Transverse colon (tissue), 4 donors: ENCODE results near the gene SHF. TPM values are rescaled to one million over a fixed set of nuclear protein-coding genes. Genes with fewer than 3 reads are reported as not detected.

ENCODE experiments used
- DNase-seq: peaks from one replicate; pipeline ENCODE4 v3.0.0-alpha.2; 2019
- H3K27ac ChIP-seq, 4 donors: fragments of 200-600 bp; sonication (generic); 2 replicates each; pipeline ENCODE4 v1.5.1; 2016 to 2018; ENCODE audit warnings: inconsistent platforms in 4 of 4
- H3K27me3 ChIP-seq: fragments of 200-600 bp; sonication (generic); 2 replicates; pipeline ENCODE4 v1.5.1; 2017; ENCODE audit warnings: inconsistent platforms
- H3K36me3 ChIP-seq, 4 donors: fragments of 200-600 bp; sonication (generic); 2 replicates each; pipeline ENCODE4 v1.5.1; 2017 to 2019; ENCODE audit warnings: inconsistent platforms in 4 of 4
- H3K4me1 ChIP-seq, 4 donors: fragments of 200-600 bp; sonication (generic); 2 replicates each; pipeline ENCODE4 v1.5.1; 2017 to 2020; ENCODE audit warnings: inconsistent platforms in 4 of 4
- H3K4me3 ChIP-seq, 4 donors: fragments of 200-600 bp; sonication (generic); 1 replicate in 1 of 4; 2 replicates in 3 of 4; pipeline versions ENCODE4 v1.5.1 to v1.6.1; 2017 to 2019; ENCODE audit warnings: inconsistent platforms in 4 of 4
- H3K9me3 ChIP-seq, 2 donors: fragments of 200-600 bp; sonication (generic); 2 replicates each; pipeline ENCODE4 v1.5.1; 2017 to 2019; ENCODE audit warnings: inconsistent platforms in 2 of 2
- CTCF ChIP-seq, 5 experiments: fragments of 200-600 bp in 3 of 5; fragments of 450-650 bp in 2 of 5; sonication (generic) in 3 of 5; IDR thresholded peaks; 1 replicate in 2 of 5; 2 replicates in 3 of 5; pipeline ENCODE4 v1.5.1; 2016 to 2017; ENCODE audit warnings: antibody characterized with exemption in 5 of 5, inconsistent platforms in 3 of 5, mild to moderate bottlenecking in 2 of 5, moderate library complexity in 1 of 5
- EP300 ChIP-seq: sonication (generic); formaldehyde crosslinking; IDR thresholded peaks from one replicate; pipeline ENCODE4 v1.6.1; 2017; ENCODE audit warnings: antibody characterized with exemption, low read depth
- POLR2A ChIP-seq: fragments of 450-650 bp; IDR thresholded peaks from one replicate; pipeline ENCODE4 v1.6.1; 2016; ENCODE audit warnings: antibody characterized with exemption, mild to moderate bottlenecking, moderate library complexity
- POLR2AphosphoS5 ChIP-seq, 3 donors: sonication (generic); formaldehyde crosslinking; IDR thresholded peaks; one replicate each; pipeline ENCODE4 v1.6.1; 2016; ENCODE audit warnings: antibody characterized with exemption in 3 of 3
- WGBS, 2 donors: methylation state at CpG; one replicate each; pipeline ENCODE4 v1.1.5; 2018; ENCODE audit warnings: low coverage in 1 of 2; 5-methylcytosine and 5-hydroxymethylcytosine counted together
- in situ Hi-C, 4 donors: fragments of 200-750 bp; cut with MboI; loops; one replicate each; pipeline versions ENCODE4 v1.15.0 to v1.15.1; 2017; ENCODE audit warnings: low sequenced_read_pairs in 3 of 4, low pct_ligation_motif_present in 1 of 4, low pct_unique_long_range_greater_than_20kb in 1 of 4
- intact Hi-C: fragments of 100-400 bp; cut with DNase I; formaldehyde crosslinking; loops from one replicate; pipeline ENCODE4 v1.15.1; 2023; ENCODE audit warnings: low total_unique reads
- total RNA-seq, 4 donors: library from RNA; depleted of rRNA; stranded (reverse); fragments of >200 nt; gene quantifications; one replicate each; pipeline ENCODE4 v1.1.0, GENCODE V29; 2016

The SHF gene
- total RNA-seq, 4 donors from 2014 or later, result 3.7 to 9.8 (median 7.4) TPM; not detected in 1

GRCh38 chr15:45231132-45231531, 43.4 kb upstream of the SHF start:
- Histone ChIP-seq H3K36me3 (no peaks in the 10 kb centered on the region), H3K27me3 (no peaks in the 10 kb centered on the region), H3K27ac (no peak overlapping the region), H3K9me3 (peaks cover 0 to 13% of the 10 kb centered on the region in 2 donors), H3K4me3 (no peak overlapping the region), H3K4me1 (no peaks in the 10 kb centered on the region)
- TF ChIP-seq CTCF (IDR thresholded peaks at IDR 0.05) (no peak), EP300 (no peak)
- intact Hi-C loops, result no loop called here
- in situ Hi-C loops, result no loop called here
- no peak for DNase-seq
- WGBS, 2 donors, result 73 to 81% methylated on average over 2 to 3 of the region's 3 CpGs

- no peaks in the 10 kb centered on the region for H3K27me3 ChIP-seq
- no peak overlapping the region for H3K4me3 ChIP-seq
- no peak for DNase-seq
- H3K4me1 ChIP-seq, result no peaks in the 10 kb centered on the region
- in situ Hi-C loops, result no loop called here
- no peaks in the 10 kb centered on the region for H3K36me3 ChIP-seq
- WGBS, 2 donors, result 4% methylated on average over 1 of the region's 1 CpG; no CpG with 5 or more reads in 1 of the 2 donors
- TF ChIP-seq CTCF (IDR thresholded peaks at IDR 0.05), result no peak
- TF ChIP-seq EP300, result no peak
- no peak for TF ChIP-seq POLR2AphosphoS5 (IDR thresholded peaks at IDR 0.05)
- no peak for TF ChIP-seq POLR2A
- H3K9me3 ChIP-seq, result peaks cover 0 to 12% of the 10 kb centered on the region in 2 donors
- H3K27ac ChIP-seq, result no peak overlapping the region
- intact Hi-C loops, result no loop called here
Measured at GRCh38 chr15:45230245-45230965, 42.6 kb upstream of the SHF start.

- in situ Hi-C loops, result no loop called here
- no peak overlapping the region for H3K27ac ChIP-seq
- DNase-seq, result no peak
Measured at GRCh38 chr15:45228931-45229330, 41.2 kb upstream of the SHF start.

GRCh38 chr15:45225506-45226273, 37.9 kb upstream of the SHF start:
- TF ChIP-seq EP300 (no peak), CTCF (IDR thresholded peaks at IDR 0.05) (no peak), POLR2AphosphoS5 (IDR thresholded peaks at IDR 0.05) (no peak), POLR2A (no peak)
- in situ Hi-C loops, result no loop called here
- 74 to 81% methylated on average over 6 to 11 of the region's 11 CpGs for WGBS, 2 donors
- no peaks in the 10 kb centered on the region for H3K36me3 ChIP-seq
- no peak overlapping the region for H3K4me3 ChIP-seq
- no peak for DNase-seq
- H3K27me3 ChIP-seq, result no peaks in the 10 kb centered on the region
- H3K9me3 ChIP-seq, result no peaks in the 10 kb centered on the region
- no peaks in the 10 kb centered on the region for H3K4me1 ChIP-seq
- no peak overlapping the region for H3K27ac ChIP-seq
- intact Hi-C loops, result no loop called here

More at GRCh38 chr15:45228931-45229330, 41.2 kb upstream of the SHF start:
- 67 to 75% methylated on average over 3 to 5 of the region's 5 CpGs for WGBS, 2 donors
- H3K9me3 ChIP-seq, result peaks cover 0 to 2% of the 10 kb centered on the region in 2 donors
- no peaks in the 10 kb centered on the region for H3K27me3 ChIP-seq
- H3K4me3 ChIP-seq, result no peak overlapping the region
- H3K36me3 ChIP-seq, result no peaks in the 10 kb centered on the region
- TF ChIP-seq POLR2A (no peak), POLR2AphosphoS5 (IDR thresholded peaks at IDR 0.05) (no peak), EP300 (no peak)
- intact Hi-C loops, result no loop called here
- no peaks in the 10 kb centered on the region for H3K4me1 ChIP-seq
